Neural cell (in vitro differentiated cells): Measurements from ENCODE around the gene CXCL10.

Experiments
- EP300 ChIP-seq: fragments of 450-650 bp; conservative IDR thresholded peaks from 2 replicates; pipeline ENCODE4 v1.6.1; 2014; ENCODE audit warnings: antibody characterized with exemption, mild to moderate bottlenecking, moderate library complexity; ENCODE audit not compliant: poor library complexity, severe bottlenecking
- EZH2 ChIP-seq: fragments of 200-600, 300-800 bp; shearing (Covaris generic), sonication (generic); IDR thresholded peaks from 2 replicates; pipeline ENCODE4 v1.6.1; 2014; ENCODE audit warnings: antibody characterized with exemption, low read length, borderline replicate concordance, mild to moderate bottlenecking; ENCODE audit not compliant: insufficient read depth, poor library complexity, severe bottlenecking
- POLR2AphosphoS5 ChIP-seq: IDR thresholded peaks from 2 replicates; pipeline ENCODE4 v1.6.1; 2012
- RAD21 ChIP-seq: fragments of 450-650 bp; conservative IDR thresholded peaks from 2 replicates; pipeline ENCODE4 v1.6.1; 2014; ENCODE audit warnings: antibody characterized with exemption, mild to moderate bottlenecking, moderate library complexity
- TF ChIP-seq, protein P1 (sequence below): fragments of 450-650 bp; IDR thresholded peaks from 2 replicates; pipeline ENCODE4 v1.5.1; 2014; ENCODE audit warnings: antibody characterized with exemption, mild to moderate bottlenecking, moderate library complexity; ENCODE audit not compliant: poor library complexity, severe bottlenecking

- TF ChIP-seq EZH2 (no peak), EP300 (no peak), POLR2AphosphoS5 (no peak), RAD21 (no peak)
- TF ChIP-seq, protein P1, sequence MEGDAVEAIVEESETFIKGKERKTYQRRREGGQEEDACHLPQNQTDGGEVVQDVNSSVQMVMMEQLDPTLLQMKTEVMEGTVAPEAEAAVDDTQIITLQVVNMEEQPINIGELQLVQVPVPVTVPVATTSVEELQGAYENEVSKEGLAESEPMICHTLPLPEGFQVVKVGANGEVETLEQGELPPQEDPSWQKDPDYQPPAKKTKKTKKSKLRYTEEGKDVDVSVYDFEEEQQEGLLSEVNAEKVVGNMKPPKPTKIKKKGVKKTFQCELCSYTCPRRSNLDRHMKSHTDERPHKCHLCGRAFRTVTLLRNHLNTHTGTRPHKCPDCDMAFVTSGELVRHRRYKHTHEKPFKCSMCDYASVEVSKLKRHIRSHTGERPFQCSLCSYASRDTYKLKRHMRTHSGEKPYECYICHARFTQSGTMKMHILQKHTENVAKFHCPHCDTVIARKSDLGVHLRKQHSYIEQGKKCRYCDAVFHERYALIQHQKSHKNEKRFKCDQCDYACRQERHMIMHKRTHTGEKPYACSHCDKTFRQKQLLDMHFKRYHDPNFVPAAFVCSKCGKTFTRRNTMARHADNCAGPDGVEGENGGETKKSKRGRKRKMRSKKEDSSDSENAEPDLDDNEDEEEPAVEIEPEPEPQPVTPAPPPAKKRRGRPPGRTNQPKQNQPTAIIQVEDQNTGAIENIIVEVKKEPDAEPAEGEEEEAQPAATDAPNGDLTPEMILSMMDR = no peak
These were observed 32.1 kb upstream of the CXCL10 start for GRCh38 chr4:76055421-76055820.
